Ammon's horn (tissue), 1 donor: ENCODE measurements around the gene SLC25A10.
"Not testable (repeated sequence)": the region's sequence is repeated elsewhere in the genome, so short reads cannot be mapped to it uniquely, and the experiment has no call there.

Source experiments
- DNase-seq: peaks from one replicate; pipeline ENCODE4 v3.0.0-alpha.2; 2016; ENCODE audit warnings: low spot score

SLC25A10 gene

DNA sequence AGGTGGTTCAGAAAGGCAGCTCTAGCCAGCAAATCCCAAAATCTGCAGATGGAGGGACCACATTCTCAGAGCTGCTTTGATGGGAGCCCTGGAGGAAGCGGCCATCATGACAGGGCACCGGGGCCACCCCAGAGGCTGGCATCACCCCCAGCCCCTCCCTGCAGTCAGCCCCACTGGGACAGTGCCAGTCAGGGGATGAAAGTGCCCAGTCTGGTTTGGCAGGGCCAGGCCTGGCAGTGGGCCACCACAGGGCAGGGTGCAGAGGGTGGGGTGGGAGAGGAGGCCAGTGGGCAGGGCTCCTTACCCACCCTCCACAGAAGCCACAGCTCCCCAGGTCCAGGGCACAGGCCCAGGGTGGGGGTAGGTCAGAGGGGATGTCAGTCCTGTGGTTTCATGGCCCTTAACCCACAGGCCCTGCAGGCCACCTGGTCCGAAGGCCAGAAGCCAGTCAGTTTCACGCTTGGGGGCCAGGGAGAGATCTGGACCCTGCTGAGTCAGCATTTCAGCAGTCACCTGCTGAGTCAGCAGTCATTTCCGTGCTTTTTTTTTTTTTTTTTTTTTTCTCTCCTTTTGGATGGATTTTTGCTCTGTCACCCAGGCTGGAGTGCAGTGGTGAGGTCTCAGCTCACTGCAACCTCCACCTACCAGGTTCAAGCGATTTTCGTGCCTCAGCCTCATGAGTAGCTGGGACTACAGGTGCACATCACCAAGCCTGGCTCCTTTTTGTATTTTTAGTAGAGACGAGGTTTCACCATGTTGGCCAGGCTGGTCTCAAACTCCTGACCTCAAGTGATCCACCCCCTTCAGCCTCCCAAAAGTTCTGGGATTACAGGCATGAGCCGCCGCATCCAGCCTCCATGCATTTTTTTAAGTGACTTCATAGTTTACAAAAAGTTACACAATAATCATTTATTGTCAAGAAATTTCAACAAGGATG, 10.4 kb downstream of the SLC25A10 start:
- DNase-seq, result no peak

DNA sequence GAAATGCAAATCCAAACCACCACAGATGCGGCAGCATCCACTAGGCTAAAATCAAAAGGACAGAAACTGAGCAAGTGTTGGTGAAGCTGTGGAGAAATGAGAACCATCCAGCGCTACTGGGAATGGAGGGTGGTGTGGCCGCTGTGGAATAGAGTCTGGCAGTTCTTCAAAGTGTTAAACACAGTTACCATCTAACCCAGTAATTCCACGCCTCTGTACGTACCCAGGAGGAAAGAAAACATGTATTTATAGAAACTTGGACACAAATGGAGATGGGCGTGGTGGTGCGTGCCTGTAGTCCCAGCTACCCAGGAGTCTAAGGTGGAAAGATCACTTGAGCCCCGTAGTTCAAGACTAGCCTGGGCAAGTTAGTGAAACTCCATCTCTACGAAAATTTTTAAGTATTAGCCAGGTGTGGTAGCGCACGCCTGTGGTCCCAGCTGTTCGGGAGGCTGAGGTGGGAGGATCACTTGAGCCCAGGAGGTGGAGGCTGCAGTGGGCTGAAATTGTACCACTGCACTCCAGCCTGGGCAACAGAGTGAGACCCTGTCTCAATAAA, 11.6 kb downstream of the SLC25A10 start:
- no peak for DNase-seq

DNA sequence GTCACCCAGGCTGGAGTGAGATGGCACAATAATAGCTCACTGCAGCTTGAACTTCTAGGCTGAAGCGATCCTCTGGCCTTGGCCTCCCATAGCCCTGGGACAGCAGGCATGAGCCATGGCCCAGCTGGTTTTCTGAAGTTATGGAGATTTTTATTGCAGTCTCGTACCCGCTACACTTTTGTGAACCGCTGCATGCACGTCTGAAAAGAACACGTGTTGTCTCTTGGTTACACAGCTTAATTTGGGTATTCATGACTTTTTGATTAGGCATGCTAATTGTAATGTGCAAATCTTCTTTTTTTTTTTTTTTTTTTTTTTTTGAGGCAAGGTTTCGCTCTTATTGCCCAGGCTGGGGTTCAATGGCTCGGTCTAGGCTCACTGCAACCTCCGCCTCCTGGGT, 13.4 kb downstream of the SLC25A10 start:
- no peak for DNase-seq

DNA sequence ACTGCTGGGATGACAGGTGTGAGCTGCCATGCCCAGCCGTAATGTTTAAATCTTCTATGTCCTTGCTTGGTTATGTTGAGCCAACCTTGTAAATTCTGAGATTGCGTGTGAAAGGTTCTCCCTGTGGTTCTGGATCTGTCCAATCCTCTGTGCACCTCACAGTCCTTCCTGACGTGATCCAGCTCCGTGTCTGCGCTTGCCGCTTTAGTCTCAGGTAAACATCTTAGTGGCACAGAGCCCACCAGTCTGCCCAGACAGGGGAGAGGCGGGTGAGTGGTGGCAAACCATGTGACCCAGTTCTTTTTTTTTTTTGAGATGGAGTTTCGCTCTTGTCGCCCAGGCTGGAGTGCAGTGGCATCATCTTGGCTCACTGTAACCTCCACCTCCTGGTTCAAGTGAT, 13.9 kb downstream of the SLC25A10 start:
- DNase-seq, result no peak

DNA sequence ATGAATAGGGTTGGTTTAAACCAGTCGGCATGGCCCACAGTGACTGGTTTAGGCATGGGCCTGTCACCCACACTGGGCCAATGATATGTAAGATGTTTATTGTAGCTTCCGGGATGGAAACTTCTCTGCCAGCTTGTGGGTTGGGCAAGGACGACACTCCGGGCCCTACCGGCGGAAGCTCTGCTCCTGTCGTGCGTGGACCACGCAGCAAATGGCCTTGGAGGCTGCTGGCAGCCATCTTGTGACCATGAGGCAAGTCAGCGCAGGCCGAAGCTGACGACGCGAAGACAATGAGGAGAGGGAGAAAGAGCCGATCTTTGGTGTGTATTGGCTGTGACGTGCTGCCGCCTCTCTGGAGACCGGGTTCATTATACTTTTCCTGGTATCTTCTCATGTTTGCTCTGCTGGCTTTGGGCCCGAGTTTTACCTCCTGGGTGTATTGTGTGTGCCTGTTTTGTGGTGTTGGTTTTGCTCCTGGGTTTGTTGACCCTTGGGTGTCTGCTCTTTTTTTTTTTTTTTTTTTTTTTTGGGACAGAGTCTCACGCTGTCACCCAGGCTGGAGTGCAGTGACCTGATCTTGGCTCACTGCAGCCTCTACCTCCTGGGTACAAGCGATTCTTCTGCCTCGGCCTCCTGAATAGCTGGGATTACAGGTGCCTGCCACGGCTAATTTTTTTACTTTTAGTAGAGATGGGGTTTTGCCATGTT, 15.4 kb downstream of the SLC25A10 start:
- no peak for DNase-seq

DNA sequence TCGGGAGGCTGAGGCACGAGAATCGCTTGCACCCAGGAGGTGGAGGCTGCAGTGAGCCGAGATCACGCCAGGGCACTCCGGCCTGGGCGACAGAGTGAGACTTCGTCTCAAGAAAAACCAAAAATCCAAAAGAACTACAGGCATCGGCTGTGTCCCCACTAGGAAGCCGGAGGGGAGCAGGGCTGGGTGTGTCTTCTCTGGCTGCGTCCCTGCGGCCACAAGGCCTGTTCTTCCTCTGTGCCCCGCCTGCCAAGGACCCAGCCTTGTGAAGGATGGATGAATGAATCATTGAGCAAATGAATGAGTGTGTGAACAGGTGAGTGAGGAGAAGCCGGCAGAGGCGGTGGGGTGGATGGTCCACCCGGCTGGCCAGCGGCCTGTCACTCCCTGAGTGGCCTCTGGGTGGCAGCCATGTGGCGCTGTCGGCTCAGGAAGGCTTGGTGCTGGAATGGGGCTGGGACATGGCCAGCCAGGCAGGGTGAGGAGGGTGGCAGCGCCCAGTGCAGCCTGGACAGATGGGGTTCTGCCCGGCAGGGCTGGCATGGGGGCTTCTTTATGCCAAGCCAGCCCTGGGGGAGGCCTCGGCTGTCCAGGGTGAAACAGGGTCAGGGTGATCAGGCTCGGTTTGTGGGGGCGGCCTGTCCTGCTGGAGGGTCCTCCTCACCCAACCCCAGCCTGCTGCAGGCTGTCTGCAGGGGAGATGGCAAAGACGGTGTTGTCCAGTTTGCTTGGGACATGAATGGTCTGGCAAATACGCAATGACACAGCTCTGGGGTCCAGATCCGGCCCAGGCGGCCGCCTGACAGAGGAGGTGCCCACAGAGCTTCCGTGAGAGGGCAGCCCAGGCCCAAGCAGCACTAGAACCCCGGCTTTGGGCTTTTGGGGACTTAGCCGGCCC, 21.7 kb downstream of the SLC25A10 start:
- peak; percentile 90 for DNase-seq

DNA sequence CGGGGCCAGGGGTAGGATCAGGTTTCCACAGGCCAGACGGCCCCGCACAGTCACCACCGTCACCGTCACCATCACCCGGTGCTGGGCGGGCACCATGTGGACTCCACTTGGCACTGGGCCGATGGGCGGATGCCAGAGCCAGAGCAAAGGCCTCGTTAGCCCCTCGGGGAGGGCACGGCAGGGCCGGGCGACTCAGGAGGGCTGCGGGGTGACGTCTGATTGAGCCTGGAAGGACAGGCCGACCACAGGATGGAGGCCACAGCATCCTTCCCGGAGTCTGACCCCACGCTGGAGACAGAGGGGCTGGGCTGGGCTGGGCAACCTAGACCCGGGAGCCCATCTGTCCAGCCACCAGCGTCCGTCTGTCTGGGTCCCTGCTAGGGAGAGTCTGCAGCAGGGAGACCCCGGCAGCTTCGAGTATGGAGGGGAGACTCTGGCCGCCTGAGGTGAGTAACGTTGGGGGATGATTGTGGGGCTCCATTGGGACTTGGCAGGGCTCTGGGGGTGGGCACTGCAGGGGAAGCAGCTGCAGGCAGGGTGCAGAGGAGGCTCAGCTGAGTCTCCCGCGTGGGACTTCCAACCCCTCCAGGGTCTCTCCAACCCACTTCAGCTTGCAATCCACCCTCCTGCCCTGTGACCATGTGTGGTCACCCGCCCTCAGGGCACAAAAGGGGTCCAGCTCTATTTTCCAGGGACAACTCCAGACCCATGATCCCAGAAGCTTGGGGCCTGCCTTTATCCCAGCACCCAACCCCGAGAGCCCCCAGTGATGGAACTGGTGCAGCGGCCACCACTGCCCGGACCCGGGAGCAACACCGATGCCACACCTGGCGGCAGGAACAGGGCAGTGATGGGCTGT, 22.6 kb downstream of the SLC25A10 start:
- DNase-seq, result no peak

DNA sequence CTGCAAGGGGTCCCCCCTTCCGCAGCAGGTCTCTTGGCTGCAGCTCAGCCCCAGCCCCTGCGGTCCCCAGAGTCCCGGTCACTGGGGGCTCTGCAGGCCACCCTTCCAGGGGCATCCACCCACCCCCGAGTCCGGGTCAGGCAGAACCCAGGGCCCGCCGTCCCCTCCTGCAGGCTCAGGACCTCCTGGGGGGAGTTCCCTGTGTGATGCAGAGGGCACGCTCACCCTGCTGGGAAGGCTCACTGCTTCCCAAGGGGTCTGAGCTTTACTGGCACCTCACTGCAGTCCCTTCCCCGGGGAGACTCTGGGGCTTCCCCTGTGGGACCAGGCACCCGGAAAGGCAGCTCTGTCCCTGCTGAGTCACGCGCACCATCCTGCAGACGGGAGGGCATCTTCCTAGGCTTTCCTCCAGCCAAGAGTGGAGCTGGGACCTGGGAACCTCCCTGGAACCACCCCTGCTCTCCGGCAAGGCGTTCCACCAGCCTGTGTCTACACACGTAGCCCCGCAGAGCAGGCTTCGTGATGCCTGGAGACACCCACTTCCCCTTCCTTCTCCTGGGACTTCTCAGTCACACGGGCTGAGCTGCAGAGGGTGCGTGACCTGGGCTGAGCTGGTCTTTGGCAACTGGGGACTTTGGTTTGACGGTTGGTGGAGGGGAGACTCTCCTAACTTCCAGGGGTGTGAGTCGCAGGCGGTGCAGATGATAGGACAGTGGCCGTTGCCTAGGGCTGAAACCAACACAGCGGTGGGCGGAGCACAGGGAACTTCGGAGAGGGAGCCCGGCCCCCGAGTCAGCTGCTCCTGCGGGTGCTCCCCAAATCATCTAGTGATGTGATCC, 23.4 kb downstream of the SLC25A10 start:
- no peak for DNase-seq

DNA sequence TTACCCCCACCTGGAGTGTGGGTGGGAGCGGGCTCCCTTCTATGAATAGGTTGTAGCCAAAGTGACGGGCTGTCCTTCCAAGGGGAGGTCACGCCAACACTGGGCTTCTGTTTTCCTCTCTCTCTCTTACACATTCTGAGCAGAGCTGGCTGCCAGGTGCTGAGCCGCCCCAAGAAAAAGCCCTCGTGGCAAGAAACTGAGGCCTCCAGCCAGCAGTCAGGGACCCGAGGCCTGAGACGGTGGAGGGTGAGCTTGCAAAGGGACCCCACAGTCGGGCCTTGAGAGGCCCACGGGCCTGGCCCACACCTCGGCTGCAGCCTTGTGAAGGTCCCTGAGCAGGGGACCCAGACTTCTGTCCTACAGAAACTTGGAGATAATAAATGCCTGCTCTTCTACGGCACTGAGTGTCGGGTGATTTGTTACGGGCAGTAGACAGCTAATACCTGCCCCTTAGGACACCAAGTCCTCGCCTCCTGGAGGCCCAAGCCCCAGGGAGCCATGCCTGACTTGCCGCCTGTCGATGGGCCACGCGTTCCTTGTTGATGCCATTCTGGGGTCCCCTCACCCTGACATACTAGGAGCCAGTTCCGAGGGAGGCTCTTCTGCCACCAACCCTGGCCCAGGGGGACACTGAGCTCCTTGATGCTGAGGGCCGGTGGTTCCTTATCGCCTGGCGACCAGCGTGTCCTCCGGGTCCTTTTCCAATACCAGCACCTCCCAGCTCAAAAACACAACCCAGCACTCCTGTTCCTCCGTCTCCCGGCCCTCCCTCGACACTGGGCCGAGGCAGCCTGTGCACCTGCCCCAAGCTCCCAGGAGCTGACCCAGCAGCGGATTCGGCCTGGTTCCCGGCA, 26.1 kb downstream of the SLC25A10 start:
- DNase-seq, result no peak

DNA sequence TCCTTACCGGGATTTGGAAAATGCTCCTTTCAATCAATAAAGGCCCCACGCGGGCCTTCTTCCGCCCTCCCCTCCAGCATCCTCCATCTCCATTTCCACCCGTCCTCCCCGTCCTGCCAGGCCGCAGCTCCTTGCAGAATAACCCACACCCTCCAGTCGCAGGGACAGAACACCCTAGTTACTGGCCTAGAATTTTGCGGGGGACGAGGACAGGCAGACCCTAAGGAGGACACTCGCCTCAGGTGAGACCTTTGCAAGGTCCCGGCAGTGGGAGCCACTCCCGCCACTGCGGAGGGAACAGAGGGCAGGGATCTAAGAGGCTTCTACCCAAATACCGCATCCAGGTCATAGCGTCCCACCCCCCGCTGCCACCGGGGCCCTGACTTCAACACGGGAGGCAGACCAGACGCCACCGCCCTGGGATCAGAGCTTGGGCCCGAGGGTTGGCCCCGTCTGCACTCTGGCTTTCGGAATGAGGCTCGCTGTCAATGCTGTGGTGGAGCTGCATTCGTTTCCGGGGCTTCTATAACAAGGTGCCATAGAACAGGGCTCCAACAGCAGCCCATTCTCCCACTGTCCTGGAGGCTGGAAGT, 26.8 kb downstream of the SLC25A10 start:
- DNase-seq, result no peak

DNA sequence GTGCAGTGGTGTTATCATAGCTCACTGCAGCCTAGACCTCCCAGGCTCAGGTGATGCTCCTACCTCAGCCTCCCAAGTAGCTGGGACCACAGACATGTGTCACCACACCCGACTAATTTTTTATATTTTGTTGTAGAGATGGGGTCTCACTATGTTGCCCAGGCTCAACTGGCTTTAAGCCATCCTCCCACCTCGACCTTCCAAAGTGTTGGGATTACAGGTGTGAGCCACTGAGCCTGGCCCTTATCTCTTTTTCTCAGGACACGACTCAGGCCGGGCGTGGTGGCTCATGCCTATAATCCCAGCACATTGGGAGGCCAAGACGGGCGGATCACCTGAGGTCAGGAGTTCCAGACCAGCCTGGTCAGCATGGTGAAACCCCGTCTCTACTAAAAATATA, 27.5 kb downstream of the SLC25A10 start:
- not testable (repeated sequence) for DNase-seq

DNA sequence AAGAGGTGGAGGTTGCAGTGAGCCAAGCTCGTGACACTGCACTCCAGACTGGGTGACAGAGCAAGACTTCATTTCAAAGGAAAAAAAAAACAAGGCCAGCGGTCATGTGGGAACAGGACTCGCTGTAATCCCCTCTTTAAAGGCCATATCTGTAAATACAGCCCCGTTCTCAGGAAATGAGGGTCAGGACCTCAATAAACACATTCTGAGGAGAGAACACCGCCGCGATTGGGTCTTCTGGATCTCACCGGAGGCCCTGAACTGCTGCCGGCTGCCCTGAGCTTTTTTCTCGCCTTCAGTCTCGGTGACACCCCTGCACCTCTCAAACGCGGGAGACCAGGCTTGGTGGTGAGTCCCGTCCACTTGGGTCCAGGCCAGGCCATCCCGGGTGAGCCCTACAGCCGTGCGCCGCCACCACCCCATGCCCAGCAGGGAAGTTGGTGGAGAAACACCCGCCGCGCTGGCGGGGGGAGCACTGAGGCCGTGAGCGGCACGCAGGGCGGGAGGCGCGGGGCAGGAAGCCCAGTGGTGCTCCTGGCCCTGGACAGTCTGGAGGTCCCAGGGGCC, 28.4 kb downstream of the SLC25A10 start:
- DNase-seq, result no peak

DNA sequence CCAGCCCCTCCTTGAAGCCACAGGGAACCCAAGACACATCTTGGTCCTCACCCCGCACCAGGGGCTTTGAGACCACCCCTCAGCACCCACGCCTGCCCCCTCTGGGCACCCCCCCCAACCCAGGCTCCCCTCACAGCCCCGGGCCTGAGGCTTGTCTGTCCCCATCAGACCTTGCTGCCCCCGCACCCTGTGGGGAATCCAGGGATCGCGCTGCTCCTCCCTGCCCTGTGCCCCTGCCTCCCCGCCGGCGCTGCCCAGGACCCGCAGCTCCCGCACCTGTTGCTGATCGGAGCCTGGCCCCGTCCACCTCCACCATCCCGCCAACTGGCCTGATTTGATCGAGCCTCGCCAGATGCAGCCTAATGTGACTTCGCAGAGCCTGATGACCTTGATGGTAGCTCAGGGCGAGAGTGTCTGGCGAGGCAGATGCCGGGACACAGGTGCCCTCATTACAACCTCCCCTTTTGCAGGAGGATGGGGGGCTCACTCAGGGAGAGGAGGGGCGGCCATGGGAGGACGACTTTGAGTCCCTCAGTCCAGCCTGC, 29.0 kb downstream of the SLC25A10 start:
- no peak for DNase-seq

DNA sequence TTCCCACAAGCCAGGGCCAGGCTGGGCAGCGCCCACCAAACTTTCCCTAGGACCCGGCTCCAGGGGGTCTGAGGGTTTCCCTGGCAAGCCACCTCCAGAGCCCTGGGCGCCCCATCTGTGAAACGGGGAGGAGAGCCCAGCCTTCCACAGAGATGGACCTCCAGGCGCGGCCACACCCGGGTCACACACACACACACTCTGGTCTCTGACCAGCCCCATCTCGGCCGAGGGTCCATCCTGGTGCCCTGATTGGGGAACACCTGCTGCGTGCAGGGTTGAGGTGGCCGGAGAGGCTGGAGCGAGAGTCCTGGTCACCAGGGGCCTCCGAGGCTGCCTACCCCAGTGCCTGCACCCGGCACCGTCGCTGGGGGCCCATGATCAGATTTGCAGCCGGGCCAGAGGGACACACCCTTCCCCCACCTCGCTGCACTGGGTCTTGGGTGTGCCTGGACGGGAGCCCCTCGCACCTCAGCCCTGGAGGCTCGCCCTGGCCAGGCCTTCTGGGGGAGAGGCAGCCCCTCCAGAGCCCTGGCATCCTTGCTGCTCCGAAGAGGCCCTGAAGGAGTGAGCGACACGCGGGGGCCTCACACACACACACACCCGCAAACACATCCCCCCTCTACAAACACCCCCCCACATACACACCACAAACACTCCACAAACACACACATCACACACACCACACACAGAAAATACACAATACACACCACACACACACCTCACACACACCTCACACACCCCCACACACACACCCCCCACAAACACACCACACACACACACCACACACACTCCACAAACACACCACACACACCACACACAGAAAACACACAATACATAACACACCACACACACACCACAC, 29.7 kb downstream of the SLC25A10 start:
- no peak for DNase-seq
